PC-3 (cell line): ENCODE results near the gene BFSP1. TPM values are rescaled to one million over a fixed set of nuclear protein-coding genes. Genes with fewer than 3 reads are reported as not detected.
A peak's percentile ranks its signal among the peaks of the same experiment; 100 is the strongest.

Experiments
- ATAC-seq: fragments of 200-7000 bp; cut with Tn5 transposase; 2 replicates; pipeline ENCODE4 v1.9.1; 2020; ENCODE audit warnings: mild to moderate bottlenecking, moderate library complexity
- BruUV-seq: library from RNA; stranded (reverse); fragments of 400-500 nt; replicated peaks from 2 replicates; lab custom pipeline; 2021; lab: Mats Ljungman, UMichigan
- CTCF ChIA-PET: fragments of 300-600 bp; sonication (Branson Sonifier 250); formaldehyde crosslinking; loops from one replicate; lab custom pipeline; 2022; ENCODE audit warnings: antibody characterized with exemption; lab: Charles Lee
- POLR2A ChIA-PET: fragments of 300-600 bp; sonication (Branson Sonifier 250); formaldehyde crosslinking; loops from one replicate; lab custom pipeline; 2022; ENCODE audit warnings: antibody characterized with exemption; ENCODE audit not compliant: unreplicated experiment; lab: Charles Lee
- DNase-seq: peaks from one replicate; pipeline ENCODE4 v3.0.0-alpha.2; 2015
- H2AFZ ChIP-seq: fragments of 300-600 bp; sonication (generic); 2 replicates; pipeline ENCODE4 v1.6.0; 2016; ENCODE audit warnings: antibody characterized with exemption, low read length
- H3F3A ChIP-seq: fragments of 300-600 bp; sonication (generic); one replicate; pipeline ENCODE4 v1.6.0; 2017; ENCODE audit warnings: antibody characterized with exemption, low read length, control low read depth, mild to moderate bottlenecking; ENCODE audit not compliant: unreplicated experiment
- H3K27ac ChIP-seq: fragments of 300-600 bp; sonication (generic); 2 replicates; pipeline ENCODE4 v1.5.1; 2016; ENCODE audit warnings: mild to moderate bottlenecking, low read length
- H3K27me3 ChIP-seq: fragments of 300-600 bp; sonication (generic); 2 replicates; pipeline ENCODE4 v1.6.1; 2016; ENCODE audit warnings: low read length, mixed read lengths
- H3K36me3 ChIP-seq: fragments of 300-600 bp; sonication (generic); 2 replicates; pipeline ENCODE4 v1.6.1; 2016; ENCODE audit warnings: low read depth, mixed run types, low read length, mixed read lengths
- H3K4me1 ChIP-seq: fragments of 300-600 bp; sonication (generic); 2 replicates; pipeline ENCODE4 v1.5.1; 2016; ENCODE audit warnings: low read length; ENCODE audit not compliant: insufficient read depth
- H3K4me2 ChIP-seq: fragments of 300-600 bp; sonication (generic); 2 replicates; pipeline ENCODE4 v1.6.0; 2016; ENCODE audit warnings: low read length
- H3K4me3 ChIP-seq: fragments of 300-600 bp; sonication (generic); 2 replicates; pipeline ENCODE4 v1.5.1; 2016; ENCODE audit warnings: mild to moderate bottlenecking, low read length, mixed read lengths
- H3K79me2 ChIP-seq: fragments of 300-600 bp; sonication (generic); 2 replicates; pipeline ENCODE4 v1.6.1; 2017; ENCODE audit warnings: low read length, mixed read lengths
- H3K9ac ChIP-seq: fragments of 300-600 bp; sonication (generic); 2 replicates; pipeline ENCODE4 v1.6.0; 2016; ENCODE audit warnings: mild to moderate bottlenecking, low read length
- H3K9me2 ChIP-seq: fragments of 300-600 bp; sonication (generic); replicated peaks from 2 replicates; pipeline ENCODE4 v1.6.1; 2016; ENCODE audit warnings: mixed run types, low read length, mixed read lengths
- H3K9me3 ChIP-seq: fragments of 300-600 bp; sonication (generic); 2 replicates; pipeline ENCODE4 v1.6.1; 2016; ENCODE audit warnings: low read length, mixed read lengths
- H4K20me1 ChIP-seq: fragments of 300-600 bp; sonication (generic); 2 replicates; pipeline ENCODE4 v1.6.1; 2016; ENCODE audit warnings: low read length, mixed read lengths
- CTCF ChIP-seq: fragments of 300-600 bp; sonication (generic); conservative IDR thresholded peaks from 2 replicates; pipeline ENCODE4 v1.5.1; 2017; ENCODE audit warnings: antibody characterized with exemption, low read depth, mild to moderate bottlenecking, low read length
- EZH2 ChIP-seq: fragments of 300-600 bp; sonication (generic); IDR thresholded peaks from one replicate; pipeline ENCODE4 v1.6.1; 2017; ENCODE audit warnings: antibody characterized with exemption, mild to moderate bottlenecking, low read length; ENCODE audit not compliant: unreplicated experiment
- EZH2phosphoT487 ChIP-seq: fragments of 300-600 bp; sonication (generic); IDR thresholded peaks from 2 replicates; pipeline ENCODE4 v1.6.1; 2018; ENCODE audit warnings: mild to moderate bottlenecking, antibody characterized with exemption, low read length, borderline replicate concordance
- intact Hi-C: fragments of 100-400 bp; cut with micrococcal nuclease; formaldehyde crosslinking; loops from 2 replicates; pipeline ENCODE4 v1.9.0; 2023
- total RNA-seq: library from RNA; depleted of rRNA; stranded (reverse); fragments of >200 nt; gene quantifications from 2 replicates; pipeline ENCODE4 v1.2.3, GENCODE V29; 2014

The BFSP1 gene
- total RNA-seq, 1 experiment from 2014 or later, result 2.7 TPM

- peak; percentile 51 for ATAC-seq
- Histone ChIP-seq H3K27ac (peak overlapping the region; percentile 98), H3K4me2 (peak overlapping the region; percentile 88), H3K27me3 (no peaks in the 10 kb centered on the region), H3K9ac (peak overlapping the region; percentile 95), H3K9me2 (no peaks in the 10 kb centered on the region), H2AFZ (0 out of 2 replicates have a peak overlapping the region, but pooled peaks have one; percentile 18), H3K79me2 (no peaks in the 10 kb centered on the region), H4K20me1 (no peaks in the 10 kb centered on the region), H3F3A (peaks cover 14% of the 10 kb centered on the region), H3K9me3 (no peaks in the 10 kb centered on the region), H3K4me3 (peak overlapping the region; percentile 64), H3K4me1 (peaks cover 45% of the 10 kb centered on the region), H3K36me3 (no peaks in the 10 kb centered on the region)
- ChIA-PET CTCF (interaction anchor here (0.6 to 0.7 kb wide), 2 partner anchors 13 to 26 kb away, joined by 3 to 8 read pairs; partner anchors contain the start of genes BFSP1 and DSTN), POLR2A (interaction anchor here (0.5 to 2.4 kb wide), 4 partner anchors 13 to 732 kb away, joined by 3 to 26 read pairs (median 4); partner anchors contain the start of gene DSTN)
- intact Hi-C loops, result loop anchor here (1.0 to 5.0 kb wide), 2 partner anchors 20 to 695 kb away; no protein-coding TSS in a partner anchor
- peak; percentile 84 for DNase-seq
- BruUV-seq, result no TSS peak
- TF ChIP-seq EZH2phosphoT487 (no peak), CTCF (no peak), EZH2 (no peak)
Measured at GRCh38 chr20:17556837-17557674, 25.9 kb upstream of the BFSP1 start.

- CTCF ChIA-PET, result no interaction called here
- no TSS peak for BruUV-seq
- H3K9ac ChIP-seq, result no peak overlapping the region
- H3K79me2 ChIP-seq, result no peaks in the 10 kb centered on the region
- TF ChIP-seq CTCF, result no peak
- H3K4me3 ChIP-seq, result no peak overlapping the region
- H3K4me1 ChIP-seq, result peaks cover 42% of the 10 kb centered on the region
- peaks cover 14% of the 10 kb centered on the region for H3F3A ChIP-seq
- intact Hi-C loops, result loop anchor here (5.0 kb wide), 1 partner anchor 697 kb away; no protein-coding TSS in a partner anchor
- H3K9me2 ChIP-seq, result no peaks in the 10 kb centered on the region
- no peak overlapping the region for H2AFZ ChIP-seq
- H3K27ac ChIP-seq, result no peak overlapping the region
- no peaks in the 10 kb centered on the region for H3K36me3 ChIP-seq
- POLR2A ChIA-PET, result no interaction called here
- DNase-seq (no peak), ATAC-seq (no peak)
- no peak overlapping the region for H3K4me2 ChIP-seq
- H3K27me3 ChIP-seq, result no peaks in the 10 kb centered on the region
- H3K9me3 ChIP-seq, result no peaks in the 10 kb centered on the region
- no peaks in the 10 kb centered on the region for H4K20me1 ChIP-seq
Measured at GRCh38 chr20:17555106-17555505, 23.9 kb upstream of the BFSP1 start.

GRCh38 chr20:17549131-17549530 is 18.0 kb upstream of the BFSP1 start:
- intact Hi-C loops, result no loop called here
- Histone ChIP-seq H3K9me3 (no peaks in the 10 kb centered on the region), H3K4me1 (no peaks in the 10 kb centered on the region), H2AFZ (no peak overlapping the region), H3K4me2 (no peak overlapping the region), H3K9ac (no peak overlapping the region), H3K27me3 (no peaks in the 10 kb centered on the region), H3K9me2 (no peaks in the 10 kb centered on the region), H3K79me2 (no peaks in the 10 kb centered on the region), H3K4me3 (no peak overlapping the region), H3K27ac (no peak overlapping the region), H4K20me1 (no peaks in the 10 kb centered on the region), H3F3A (no peaks in the 10 kb centered on the region), H3K36me3 (no peaks in the 10 kb centered on the region)
- CTCF ChIA-PET, result no interaction called here
- ATAC-seq (no peak), DNase-seq (no peak)
- POLR2A ChIA-PET, result no interaction called here
- BruUV-seq, result no TSS peak
- TF ChIP-seq EZH2phosphoT487, result no peak
- no peak for TF ChIP-seq EZH2
- TF ChIP-seq CTCF, result no peak
